Stimulated activated CD8-positive, alpha-beta memory T cell treated with anti-CD3 and anti-CD28 coated beads, Interleukin-12 subunit alpha, Interleukin-12 subunit beta, amount 100 ng/mL, for 24 hours (primary cell): ENCODE results near the gene NPPC.
"Not testable (repeated sequence)": the region's sequence is repeated elsewhere in the genome, so short reads cannot be mapped to it uniquely, and the experiment has no call there.

Source experiments
- DNase-seq: peaks from one replicate; pipeline ENCODE4 v3.0.0-alpha.2; 2020; ENCODE audit errors: extremely low read depth

NPPC gene

DNA sequence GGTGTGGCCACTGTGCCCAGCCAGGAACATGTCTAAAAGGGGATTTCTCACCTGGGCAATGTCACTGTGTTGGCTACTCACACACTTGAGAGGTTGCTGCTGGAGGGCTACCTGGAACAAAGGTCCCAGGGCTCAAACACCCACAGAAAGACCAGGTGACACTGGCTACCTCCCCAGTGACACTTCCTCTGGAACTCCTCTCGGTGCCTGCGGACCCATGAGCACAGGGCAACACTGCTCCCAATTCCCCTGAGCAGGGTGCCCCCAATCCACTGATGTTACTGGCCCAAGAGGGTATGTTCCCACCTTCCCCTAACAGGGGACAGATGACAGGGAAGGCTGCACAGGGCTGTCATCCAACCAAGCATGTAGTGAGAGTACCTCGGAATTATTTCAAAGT is 5.8 kb downstream of the NPPC start:
- DNase-seq = no peak

- no peak for DNase-seq
These were observed 6.7 kb downstream of the NPPC start for GRCh38 chr2:231919341-231920035.

- no peak for DNase-seq
These were observed 7.5 kb downstream of the NPPC start for GRCh38 chr2:231918501-231919330.

DNA sequence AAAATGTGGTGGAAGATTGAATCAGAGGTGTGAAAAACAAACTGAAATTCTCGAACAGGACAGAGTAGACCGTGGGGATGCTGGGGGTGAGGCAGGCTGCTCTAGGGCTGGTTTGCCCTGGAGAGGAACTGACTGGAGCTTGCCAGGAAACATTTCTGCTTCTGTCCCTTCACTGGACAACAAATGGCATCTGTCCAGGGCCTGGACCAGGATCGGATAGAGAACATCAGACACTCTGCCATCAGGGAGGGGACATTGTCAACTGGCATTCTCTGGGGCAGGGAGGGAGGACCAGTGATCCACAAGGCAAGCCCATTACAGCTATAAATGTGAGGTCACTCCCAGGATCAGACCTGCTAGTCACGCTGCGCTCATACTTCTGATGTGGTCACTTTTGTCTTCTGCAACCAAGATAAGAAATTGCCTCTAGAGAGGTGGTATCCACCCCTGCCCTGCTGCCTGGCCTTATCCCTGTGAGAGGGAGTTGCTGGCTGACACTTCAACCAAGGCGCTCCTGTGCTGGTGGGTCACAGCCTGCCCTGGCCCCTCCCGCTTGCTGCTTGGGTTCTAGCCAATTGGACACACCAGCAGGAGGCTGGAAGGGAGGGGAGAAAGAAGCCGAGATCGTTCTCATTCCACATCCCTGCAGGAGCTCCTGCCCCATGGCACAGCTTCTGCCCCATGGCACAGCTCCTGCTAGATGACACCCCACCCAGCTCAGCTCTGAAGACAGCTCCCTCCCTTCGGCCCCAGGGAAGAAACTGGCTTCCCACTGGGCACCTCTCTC is 8.7 kb downstream of the NPPC start:
- DNase-seq = no peak

- DNase-seq = no peak
These were observed 12.0 kb downstream of the NPPC start for GRCh38 chr2:231914077-231914690.

DNA sequence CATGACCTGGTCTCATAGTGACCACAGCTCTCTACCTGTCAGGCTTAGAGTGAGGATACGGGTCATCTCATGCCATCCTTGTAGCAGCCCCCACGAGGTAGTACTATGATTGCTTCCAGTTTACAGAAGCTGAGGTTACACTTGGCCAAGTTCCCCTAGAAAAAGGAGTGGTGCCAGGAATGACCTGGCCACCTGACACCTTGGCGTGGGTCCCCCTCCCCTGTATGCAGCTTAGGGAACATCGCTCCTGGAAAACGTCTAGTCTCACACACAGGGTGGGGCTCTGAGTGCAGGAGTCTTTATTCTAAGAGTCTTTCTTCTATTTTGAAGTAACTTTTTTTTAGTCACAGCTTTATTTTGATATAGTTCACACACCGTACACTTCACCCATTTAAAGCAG is 14.8 kb downstream of the NPPC start:
- no peak for DNase-seq

DNA sequence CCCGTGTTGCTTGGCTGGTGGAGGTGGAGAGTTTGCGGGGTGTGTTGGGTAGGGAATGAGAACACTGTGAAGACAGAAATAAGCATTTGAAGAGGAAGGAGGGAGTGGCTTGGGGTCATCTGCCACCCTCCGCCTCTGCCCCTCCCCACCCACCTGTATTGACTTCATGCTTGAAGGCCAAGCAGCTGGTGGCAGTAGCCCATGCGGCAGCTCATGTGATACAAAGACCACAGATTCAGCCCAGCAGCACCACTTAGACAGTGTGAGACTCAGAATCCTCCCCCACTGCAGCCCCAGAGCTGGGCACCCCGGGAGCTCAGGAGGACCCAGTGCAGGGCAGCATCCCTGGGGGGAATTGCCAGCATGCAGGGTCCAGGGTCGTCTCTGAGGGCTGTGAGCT is 15.4 kb downstream of the NPPC start:
- no peak for DNase-seq

DNA sequence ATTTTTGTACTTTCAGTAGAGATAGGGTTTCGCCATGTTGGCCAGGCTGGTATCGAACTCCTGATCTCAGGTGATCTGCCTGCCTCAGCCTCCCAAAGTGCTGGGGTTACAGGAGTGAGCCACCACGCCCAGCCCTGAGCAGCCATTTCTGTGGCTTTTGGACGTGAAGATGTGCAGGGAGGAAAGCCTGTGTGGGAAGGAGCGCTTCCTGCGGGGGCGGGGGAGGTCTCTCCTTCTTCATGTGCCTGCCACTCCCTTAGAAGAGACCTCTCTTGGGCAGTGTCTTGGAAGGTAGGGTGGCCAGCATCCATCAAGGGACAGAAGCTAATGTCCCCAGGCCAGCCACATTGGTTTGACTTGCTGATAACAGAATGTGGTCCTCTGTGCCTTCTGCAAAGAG is 16.0 kb downstream of the NPPC start:
- not testable (repeated sequence) for DNase-seq

GRCh38 chr2:231909631-231910030 is 16.6 kb downstream of the NPPC start:
- DNase-seq = no peak

GRCh38 chr2:231908584-231908983 is 17.6 kb downstream of the NPPC start:
- no peak for DNase-seq

- DNase-seq = no peak
These were observed 18.4 kb downstream of the NPPC start for GRCh38 chr2:231907765-231908164.

DNA sequence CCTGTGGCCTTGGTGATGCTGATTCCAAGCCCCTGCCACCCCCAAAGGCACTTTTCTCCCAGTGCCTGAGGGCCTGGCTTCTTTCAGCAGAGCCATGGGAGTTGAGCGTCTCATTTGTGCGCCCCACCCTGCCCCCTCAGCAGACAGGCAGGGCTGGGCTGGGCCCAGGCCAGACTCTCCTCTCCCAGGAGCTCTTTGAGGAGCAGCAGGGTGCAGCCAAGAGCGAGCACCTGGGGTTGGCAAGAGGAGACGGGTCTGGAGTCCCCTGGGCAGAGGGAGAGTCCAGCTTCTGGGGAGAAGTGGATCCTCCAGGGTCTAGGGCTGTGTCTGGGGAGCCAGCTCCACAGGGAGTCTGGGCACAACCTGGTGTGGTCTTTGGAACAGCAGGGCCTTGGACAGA is 21.2 kb downstream of the NPPC start:
- DNase-seq = no peak

DNA sequence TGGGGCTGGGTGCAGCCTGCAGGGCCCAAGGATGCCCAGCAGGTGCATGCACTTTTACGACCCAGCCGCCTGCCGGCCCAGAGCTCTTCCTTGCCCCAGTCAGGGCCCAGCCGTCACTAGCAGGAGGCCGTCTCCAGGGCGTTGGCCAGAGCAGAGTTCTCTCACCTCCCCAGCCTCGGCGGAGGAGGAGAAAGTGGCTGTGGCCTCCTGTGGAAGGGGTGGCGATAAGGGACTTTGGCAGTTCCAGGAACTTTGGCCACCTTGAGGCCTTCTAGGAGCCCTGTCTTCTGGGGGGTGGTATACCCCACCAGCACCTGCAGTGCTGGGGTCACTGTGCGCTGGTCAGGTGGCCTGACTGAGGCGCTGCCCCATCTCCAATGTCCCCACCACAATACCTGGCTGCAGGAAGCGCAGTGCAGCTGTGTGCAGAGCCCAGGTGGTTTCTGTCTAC is 22.0 kb downstream of the NPPC start:
- DNase-seq = no peak

GRCh38 chr2:231902598-231902997 is 23.6 kb downstream of the NPPC start:
- DNase-seq = no peak

DNA sequence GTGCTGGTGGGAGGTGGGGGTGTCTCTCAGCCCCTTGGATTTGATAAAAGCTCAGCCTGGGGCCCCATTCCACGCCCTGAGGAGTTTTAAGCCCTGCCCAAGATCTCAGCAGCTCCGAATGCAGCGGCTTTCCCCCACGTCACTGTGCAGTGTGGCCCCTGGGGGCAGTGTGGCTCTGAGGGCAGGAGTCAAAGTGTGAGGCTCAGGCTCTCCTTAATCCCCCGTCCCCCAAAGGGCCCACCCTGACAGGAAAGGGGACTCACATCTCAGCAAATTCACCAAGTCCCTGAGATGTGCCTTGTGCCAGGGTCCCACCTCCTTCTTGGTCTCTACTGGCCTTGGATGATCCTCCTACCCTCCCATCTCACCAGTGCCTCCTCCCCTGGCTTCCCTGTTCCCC is 25.2 kb downstream of the NPPC start:
- no peak for DNase-seq

- DNase-seq = peak; percentile 20
These were observed 25.7 kb downstream of the NPPC start for GRCh38 chr2:231900486-231900942.

- DNase-seq = no peak
These were observed 31.4 kb downstream of the NPPC start for GRCh38 chr2:231894566-231895380.

DNA sequence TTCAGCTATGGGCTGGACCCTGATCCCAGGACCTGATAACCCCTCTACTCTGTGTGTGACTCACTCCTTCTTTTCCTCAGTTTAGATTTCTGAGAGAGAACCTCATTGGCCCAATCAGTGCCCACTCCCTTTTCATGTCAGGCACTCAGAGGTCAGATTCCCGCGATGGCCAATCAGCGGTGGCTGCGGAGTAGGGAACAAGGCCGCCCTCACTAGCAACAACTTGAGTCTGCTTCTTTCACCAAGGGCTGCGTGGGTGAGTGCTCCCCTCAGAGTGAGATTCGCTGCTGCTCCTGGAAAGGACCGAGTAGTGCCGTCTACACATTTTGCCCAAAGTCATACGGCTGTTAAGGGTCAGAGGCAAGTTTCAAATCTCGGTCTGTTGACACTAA is 34.7 kb downstream of the NPPC start:
- no peak for DNase-seq

DNA sequence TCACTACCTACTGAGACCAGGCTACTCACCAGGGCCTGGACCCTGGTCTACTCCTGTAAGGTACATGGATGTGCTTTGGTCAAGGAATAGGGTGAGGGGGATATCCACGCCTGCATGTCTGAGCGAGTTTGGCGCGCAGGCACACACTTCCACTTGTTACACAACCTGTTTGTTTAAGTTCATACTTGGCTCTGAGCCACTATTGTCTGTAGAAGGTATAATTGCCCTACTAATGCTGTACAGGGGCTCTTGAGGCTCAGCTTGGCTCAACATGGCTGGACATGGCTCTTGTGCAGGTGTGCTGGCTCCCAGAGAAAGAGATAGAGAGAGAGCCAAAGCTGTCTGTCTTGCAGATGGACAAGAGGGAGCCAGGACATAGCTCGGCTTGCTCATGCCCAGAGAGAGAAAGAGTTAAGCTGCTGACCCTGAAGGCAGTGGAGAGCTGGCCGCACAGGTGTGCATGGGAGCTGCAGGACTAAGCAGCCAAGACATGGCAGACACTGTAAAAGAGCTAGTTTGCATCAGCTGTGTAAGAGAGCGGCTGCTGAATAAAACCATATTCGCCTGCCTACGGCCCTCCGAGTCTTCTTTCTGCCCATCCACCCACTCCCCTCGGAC is 35.2 kb downstream of the NPPC start:
- DNase-seq = no peak

- no peak for DNase-seq
These were observed 38.4 kb downstream of the NPPC start for GRCh38 chr2:231887756-231888155.
